ENCODE measurements around the gene RNF138. TPM values are rescaled to one million over a fixed set of nuclear protein-coding genes. Genes with fewer than 3 reads are reported as not detected.

RNF138 gene
- total and polyA plus RNA-seq, 8 donors, result 8.5 to 42.2 (median 13.8) TPM; not detected in 1

GRCh38 chr18:32114293-32114942 lies 22.7 kb downstream of the RNF138 start:
- intact Hi-C loops (cut with DNase I; ENCODE audit: low total_unique reads), result no loop called here
- peaks cover 0 to 70% (median 66%) of the 10 kb centered on the region in 4 donors for H3K36me3 ChIP-seq
- TF ChIP-seq, protein P1, sequence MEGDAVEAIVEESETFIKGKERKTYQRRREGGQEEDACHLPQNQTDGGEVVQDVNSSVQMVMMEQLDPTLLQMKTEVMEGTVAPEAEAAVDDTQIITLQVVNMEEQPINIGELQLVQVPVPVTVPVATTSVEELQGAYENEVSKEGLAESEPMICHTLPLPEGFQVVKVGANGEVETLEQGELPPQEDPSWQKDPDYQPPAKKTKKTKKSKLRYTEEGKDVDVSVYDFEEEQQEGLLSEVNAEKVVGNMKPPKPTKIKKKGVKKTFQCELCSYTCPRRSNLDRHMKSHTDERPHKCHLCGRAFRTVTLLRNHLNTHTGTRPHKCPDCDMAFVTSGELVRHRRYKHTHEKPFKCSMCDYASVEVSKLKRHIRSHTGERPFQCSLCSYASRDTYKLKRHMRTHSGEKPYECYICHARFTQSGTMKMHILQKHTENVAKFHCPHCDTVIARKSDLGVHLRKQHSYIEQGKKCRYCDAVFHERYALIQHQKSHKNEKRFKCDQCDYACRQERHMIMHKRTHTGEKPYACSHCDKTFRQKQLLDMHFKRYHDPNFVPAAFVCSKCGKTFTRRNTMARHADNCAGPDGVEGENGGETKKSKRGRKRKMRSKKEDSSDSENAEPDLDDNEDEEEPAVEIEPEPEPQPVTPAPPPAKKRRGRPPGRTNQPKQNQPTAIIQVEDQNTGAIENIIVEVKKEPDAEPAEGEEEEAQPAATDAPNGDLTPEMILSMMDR (IDR thresholded peaks at IDR 0.05), result no peak
- TF ChIP-seq POLR2AphosphoS5 (IDR thresholded peaks at IDR 0.05), result no peak
- TF ChIP-seq POLR2A (IDR thresholded peaks at IDR 0.05), result no peak
- TF ChIP-seq EP300 (IDR thresholded peaks at IDR 0.05), result no peak

DNA sequence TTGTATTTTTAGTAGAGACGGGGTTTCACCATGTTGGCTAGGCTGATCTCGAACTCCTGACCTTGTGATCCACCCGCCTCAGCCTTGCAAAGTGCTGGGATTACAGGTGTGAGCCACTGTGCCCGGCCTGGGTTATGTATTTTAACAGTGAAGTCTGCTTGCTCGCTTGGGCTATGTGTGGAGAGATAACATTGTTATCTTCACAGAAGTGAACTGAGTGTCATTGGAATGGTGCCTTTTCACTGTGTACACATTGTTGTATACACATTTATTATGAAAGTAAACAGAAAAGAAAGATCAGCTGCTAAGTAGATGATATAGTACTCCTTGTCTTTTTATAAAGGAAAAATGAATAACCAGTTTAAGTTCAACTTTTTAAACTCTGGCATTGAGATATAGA lies 30.4 kb downstream of the RNF138 start:
- Histone ChIP-seq H3K27ac (no peak overlapping the region), H3K36me3 (peaks cover 4 to 73% (median 68%) of the 10 kb centered on the region in 4 donors), H3K27me3 (no peaks in the 10 kb centered on the region), H3K4me3 (no peak overlapping the region), H3K9me3 (no peaks in the 10 kb centered on the region), H3K4me1 (peaks cover 0 to 10% (median 6%) of the 10 kb centered on the region in 4 donors)
- WGBS, 5 donors, result 40 to 75% (median 49%) methylated on average over 5 of the region's 5 CpGs
- no peak for TF ChIP-seq POLR2A (IDR thresholded peaks at IDR 0.05)
- TF ChIP-seq POLR2AphosphoS5 (IDR thresholded peaks at IDR 0.05), result peak in 1 of 3 donors; percentile 7
- intact Hi-C loops (cut with DNase I; ENCODE audit: low total_unique reads), result no loop called here
- DNase-seq, result peak in 1 of 2 donors; percentile 51

More at GRCh38 chr18:32114293-32114942, 22.7 kb downstream of the RNF138 start:
- Histone ChIP-seq H3K27me3 (no peaks in the 10 kb centered on the region), H3K4me1 (peaks cover 0 to 27% (median 0%) of the 10 kb centered on the region in 4 donors), H3K27ac (no peak overlapping the region), H3K4me3 (no peak overlapping the region), H3K9me3 (no peaks in the 10 kb centered on the region)
- DNase-seq, result no peak
- WGBS, 5 donors, result 83 to 91% (median 85%) methylated on average over 4 of the region's 4 CpGs

DNA sequence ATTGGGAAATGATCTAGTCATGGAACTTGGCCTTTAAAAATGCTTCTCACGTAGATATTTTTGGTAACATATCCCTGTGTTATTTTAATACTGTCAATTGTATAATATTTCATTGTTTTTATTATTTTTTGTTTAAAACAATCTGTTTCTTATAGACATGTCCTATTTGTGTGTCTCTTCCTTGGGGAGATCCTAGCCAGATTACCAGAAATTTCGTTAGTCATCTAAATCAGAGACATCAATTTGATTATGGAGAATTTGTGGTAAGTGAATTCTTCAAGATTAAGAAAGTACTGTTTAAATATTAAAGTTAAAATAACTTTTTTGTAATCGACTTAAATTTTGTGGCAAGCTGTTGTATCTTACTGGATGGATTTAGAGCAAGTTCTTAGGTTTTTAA lies 34.9 kb downstream of the RNF138 start:
- no peak for DNase-seq
- Histone ChIP-seq H3K4me1 (peaks cover 0 to 7% (median 5%) of the 10 kb centered on the region in 4 donors), H3K27me3 (no peaks in the 10 kb centered on the region), H3K9me3 (no peaks in the 10 kb centered on the region), H3K36me3 (peaks cover 4 to 88% (median 80%) of the 10 kb centered on the region in 4 donors), H3K27ac (no peak overlapping the region), H3K4me3 (no peak overlapping the region)
- intact Hi-C loops (cut with DNase I; ENCODE audit: low total_unique reads), result no loop called here
- 92 to 98% (median 94%) methylated on average over 3 of the region's 3 CpGs for WGBS, 5 donors
- TF ChIP-seq POLR2A (IDR thresholded peaks at IDR 0.05), result no peak
- TF ChIP-seq, protein P1 (IDR thresholded peaks at IDR 0.05), result no peak
- no peak for TF ChIP-seq EP300 (IDR thresholded peaks at IDR 0.05)
- no peak for TF ChIP-seq POLR2AphosphoS5 (IDR thresholded peaks at IDR 0.05)

DNA sequence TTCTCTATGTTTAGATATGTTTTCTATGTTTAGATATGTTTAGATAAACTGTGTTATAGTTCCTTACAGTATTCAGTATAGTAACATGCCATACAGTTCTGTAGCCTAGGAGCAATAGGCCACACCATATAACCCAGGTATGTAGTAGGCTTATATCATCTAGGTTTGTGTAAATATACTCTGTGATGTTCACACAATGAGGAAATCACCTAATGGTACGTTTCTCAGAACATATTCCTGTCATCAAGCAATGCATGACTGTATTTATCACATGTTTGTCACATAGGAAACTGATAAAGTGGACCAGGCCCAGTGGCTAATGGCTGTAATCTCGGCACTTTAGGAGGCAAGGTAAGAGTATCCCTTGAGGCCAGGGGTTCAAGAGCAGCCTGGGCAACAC lies 44.0 kb downstream of the RNF138 start:
- no peak overlapping the region for H3K27ac ChIP-seq
- TF ChIP-seq EP300 (IDR thresholded peaks at IDR 0.05), result no peak
- no peak for TF ChIP-seq POLR2AphosphoS5 (IDR thresholded peaks at IDR 0.05)
- no peak for TF ChIP-seq POLR2A (IDR thresholded peaks at IDR 0.05)
- TF ChIP-seq, protein P1 (IDR thresholded peaks at IDR 0.05), result no peak
- DNase-seq, result peak in 1 of 2 donors; percentile 11
- H3K27me3 ChIP-seq, result no peaks in the 10 kb centered on the region
- H3K4me3 ChIP-seq, result no peak overlapping the region
- 41 to 73% (median 58%) methylated on average over 2 of the region's 2 CpGs for WGBS, 5 donors
- H3K36me3 ChIP-seq, result peaks cover 0 to 34% (median 17%) of the 10 kb centered on the region in 4 donors
- intact Hi-C loops (cut with DNase I; ENCODE audit: low total_unique reads), result no loop called here
- no peaks in the 10 kb centered on the region for H3K4me1 ChIP-seq
- H3K9me3 ChIP-seq, result no peaks in the 10 kb centered on the region
